ENCODE measurements around the gene LMF1. TPM values are rescaled to one million over a fixed set of nuclear protein-coding genes. Genes with fewer than 3 reads are reported as not detected.

LMF1 gene
- total and polyA plus RNA-seq, 2 of the 8 experiments (the other 6 are each of a cell fraction or from before 2014, with no cell fraction given): 3.5 to 9.1 TPM

DNA sequence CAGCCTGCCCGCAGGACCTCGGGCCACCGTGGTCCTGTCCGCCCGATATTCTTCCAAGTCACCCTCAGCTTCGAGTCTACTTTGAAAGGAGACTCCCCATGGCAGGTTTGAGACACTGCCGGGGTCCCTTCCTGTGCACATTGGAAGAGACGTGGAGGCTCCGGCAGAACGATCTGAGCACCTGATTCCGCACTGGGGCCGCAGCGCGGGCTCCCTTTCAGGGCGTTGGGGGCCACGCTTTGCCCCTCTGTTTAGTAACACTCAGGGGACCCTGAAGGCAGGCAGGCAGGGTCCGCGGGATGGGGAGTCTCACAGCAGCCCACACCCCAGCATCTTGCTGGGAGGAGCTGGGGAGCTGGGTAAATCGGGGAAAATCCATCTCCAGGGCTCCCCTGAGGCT lies 41.4 kb upstream of the LMF1 start:
- CTCF ChIA-PET (ENCODE audit: partially characterized antibody): no interaction called here
- H4K8ac ChIP-seq (ENCODE audit: extremely low read depth, insufficient read depth, low read length): no peak overlapping the region
- no peak overlapping the region for H3K18ac ChIP-seq (ENCODE audit: extremely low read depth, low read length)
- no peak overlapping the region for H2AFZ ChIP-seq (ENCODE audit: low read length)
- no peaks in the 10 kb centered on the region for H3K36me3 ChIP-seq (ENCODE audit: control insufficient read depth in 2 of 4, insufficient read depth in 4 of 4, low read length in 3 of 4)
- no peak overlapping the region for H3K4ac ChIP-seq (replicated peaks; ENCODE audit: insufficient read length, low read depth, low read length)
- H4K20me1 ChIP-seq (replicated peaks in 1 of 2; ENCODE audit: control insufficient read depth in 1 of 2, insufficient read depth in 2 of 2, low read length in 2 of 2): no peaks in the 10 kb centered on the region
- no peaks in the 10 kb centered on the region for H3K9me3 ChIP-seq (ENCODE audit: insufficient read depth in 2 of 2, low read depth in 1 of 2, low read length in 1 of 2)
- FAIRE-seq (no peak), DNase-seq (ENCODE audit: low read depth in 1 of 2, low spot score in 2 of 2) (no peak)
- WGBS, 2 experiments (ENCODE audit: extremely low coverage in 1 of 2, insufficient coverage in 1 of 2, insufficient read length in 1 of 2, insufficient replicate concordance in 2 of 2, low coverage in 1 of 2, low lambda C conversion rate in 2 of 2, missing lambda C conversion rate in 1 of 2): 91% methylated on average over 15 of the region's 19 CpGs; no CpG with 5 or more reads in 1 of the 2 experiments
- H3K14ac ChIP-seq (ENCODE audit: insufficient read length): no peak overlapping the region
- H3K27ac ChIP-seq (ENCODE audit: low read depth, low read length): no peak overlapping the region
- TF ChIP-seq PHF8 (conservative IDR thresholded peaks at IDR 0.05; ENCODE audit: low read depth, low read length) (no peak), CREB1 (IDR thresholded peaks at IDR 0.05) (no peak), CHD2 (IDR thresholded peaks at IDR 0.05; ENCODE audit: low read length) (no peak), GTF2F1 (IDR thresholded peaks at IDR 0.05; ENCODE audit: borderline replicate concordance, low read depth, low read length) (no peak), EGR1 (IDR thresholded peaks at IDR 0.05; ENCODE audit: borderline replicate concordance, low read depth, low read length) (no peak), MAFK (IDR thresholded peaks at IDR 0.05; ENCODE audit: low read depth, low read length) (no peak), SAP30 (IDR thresholded peaks at IDR 0.05; ENCODE audit: insufficient read depth, insufficient replicate concordance, low read length) (no peak), EP300 (IDR thresholded peaks at IDR 0.05; ENCODE audit: borderline replicate concordance in 1 of 2, low read depth in 2 of 2, low read length in 2 of 2) (no peak), SIX5 (IDR thresholded peaks at IDR 0.05; ENCODE audit: low read depth, low read length) (no peak), BRCA1 (IDR thresholded peaks at IDR 0.05; ENCODE audit: low read depth, low read length) (no peak)
- H2AK5ac ChIP-seq (ENCODE audit: low read depth, low read length): no peak overlapping the region
- no peaks in the 10 kb centered on the region for H3K79me1 ChIP-seq (ENCODE audit: low read depth, low read length)
- 0 out of 7 replicates have a peak, but pooled peaks cover 0 to 2% (median 0%) of the 10 kb centered on the region in 4 experiments for H3K4me1 ChIP-seq (replicated peaks in 1 of 4; ENCODE audit: control insufficient read depth in 3 of 4, insufficient read depth in 4 of 4, low read length in 3 of 4)
- H3K23me2 ChIP-seq (ENCODE audit: low read depth, low read length): no peaks in the 10 kb centered on the region
- H2BK15ac ChIP-seq (ENCODE audit: low read length): no peak overlapping the region
- H3K56ac ChIP-seq (replicated peaks; ENCODE audit: insufficient read length, low read depth, low read length): no peak overlapping the region
- no peak overlapping the region for H2BK120ac ChIP-seq (replicated peaks; ENCODE audit: low read depth, low read length)
- H4K5ac ChIP-seq (ENCODE audit: insufficient read length, low read depth, low read length): no peak overlapping the region
- H2BK12ac ChIP-seq (ENCODE audit: low read depth, low read length): no peak overlapping the region
- H3K4me3 ChIP-seq (ENCODE audit: extremely low read depth in 1 of 4, insufficient read depth in 2 of 4, low read depth in 3 of 4, low read length in 4 of 4): no peak overlapping the region
- H3K79me2 ChIP-seq (ENCODE audit: control insufficient read depth in 1 of 2, insufficient read depth in 2 of 2, low read length in 2 of 2): no peaks in the 10 kb centered on the region
- H3K23ac ChIP-seq (ENCODE audit: insufficient read length): no peak overlapping the region
- H3K9ac ChIP-seq (replicated peaks in 1 of 4; ENCODE audit: extremely low read depth in 1 of 4, low read depth in 3 of 4, low read length in 3 of 4): no peak overlapping the region
- H3K27me3 ChIP-seq (replicated peaks in 1 of 4; ENCODE audit: control insufficient read depth in 3 of 4, extremely low read depth in 1 of 4, insufficient read depth in 3 of 4, low read length in 3 of 4): no peaks in the 10 kb centered on the region; a peak in 1 of 7 replicates
- H4K91ac ChIP-seq (replicated peaks; ENCODE audit: insufficient read length, low read length): no peak overlapping the region
- POLR2A ChIA-PET (ENCODE audit: partially characterized antibody): no interaction called here
- H2BK20ac ChIP-seq (ENCODE audit: low read length): no peak overlapping the region
- no peak overlapping the region for H3K4me2 ChIP-seq (ENCODE audit: insufficient read depth in 1 of 2, low read depth in 2 of 2, low read length in 2 of 2)
- H2BK5ac ChIP-seq (ENCODE audit: low read depth, low read length): no peak overlapping the region

Data from H1 (cell line).